Mesothelial cell of epicardium (in vitro differentiated cells): ENCODE results near the gene CEP85L. TPM values are rescaled to one million over a fixed set of nuclear protein-coding genes. Genes with fewer than 3 reads are reported as not detected.
A peak's percentile ranks its signal among the peaks of the same experiment; 100 is the strongest.

Experiments used
- DNase-seq, 2 experiments: peaks; one replicate each; pipeline ENCODE4 v3.0.0; 2021; ENCODE audit warnings: low spot score in 2 of 2; ENCODE audit not compliant: unreplicated experiment in 2 of 2
- H3K27ac Mint-ChIP-seq: 2 replicates; pipeline ENCODE4 v1.8.0; 2021; ENCODE audit warnings: mixed read lengths
- H3K27me3 Mint-ChIP-seq: 2 replicates; pipeline ENCODE4 v1.8.0; 2021; ENCODE audit warnings: low read depth, mixed read lengths
- H3K36me3 Mint-ChIP-seq: 2 replicates; pipeline ENCODE4 v1.8.0; 2021; ENCODE audit warnings: mixed read lengths
- H3K4me1 Mint-ChIP-seq: 2 replicates; pipeline ENCODE4 v1.8.0; 2021; ENCODE audit warnings: mixed read lengths
- H3K4me3 Mint-ChIP-seq: 2 replicates; pipeline ENCODE4 v1.8.0; 2021; ENCODE audit warnings: mild to moderate bottlenecking, moderate library complexity, mixed read lengths
- H3K9me3 Mint-ChIP-seq: 2 replicates; pipeline ENCODE4 v1.8.0; 2021; ENCODE audit warnings: mixed read lengths
- total RNA-seq: library from RNA; stranded (reverse); gene quantifications from 3 replicates; pipeline ENCODE4 v1.2.1, GENCODE V29; 2021
- TF ChIP-seq, protein P1 (sequence below): fragments of 200-600 bp; sonication (generic); IDR thresholded peaks from one replicate; pipeline ENCODE4 v1.5.0; 2021; ENCODE audit warnings: antibody characterized with exemption; ENCODE audit not compliant: unreplicated experiment

The CEP85L gene
- total RNA-seq, 1 donor from 2014 or later = 23.1 TPM

DNA sequence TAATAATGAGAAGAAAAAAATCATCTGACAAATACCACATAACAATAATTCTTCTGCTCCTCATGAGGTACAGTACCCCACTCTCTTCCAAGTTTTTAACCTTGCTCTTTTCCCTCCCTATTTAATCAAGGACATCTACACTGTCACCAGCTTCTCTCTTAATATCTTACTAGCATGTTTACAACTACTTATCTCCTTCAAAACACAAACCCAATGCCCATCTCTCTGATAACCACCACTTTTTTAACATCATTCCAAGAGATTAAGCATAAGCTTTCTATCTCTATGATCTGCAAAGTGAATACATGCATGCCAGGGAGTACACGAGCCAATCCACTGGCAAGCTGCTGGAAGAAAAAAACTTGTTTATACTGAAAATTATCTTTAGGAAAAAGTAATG lies 10.3 kb downstream of the CEP85L start:
- H3K27ac Mint-ChIP-seq = peak overlapping the region; percentile 5
- no peaks in the 10 kb centered on the region for H3K36me3 Mint-ChIP-seq
- H3K27me3 Mint-ChIP-seq = no peaks in the 10 kb centered on the region
- TF ChIP-seq, protein P1, sequence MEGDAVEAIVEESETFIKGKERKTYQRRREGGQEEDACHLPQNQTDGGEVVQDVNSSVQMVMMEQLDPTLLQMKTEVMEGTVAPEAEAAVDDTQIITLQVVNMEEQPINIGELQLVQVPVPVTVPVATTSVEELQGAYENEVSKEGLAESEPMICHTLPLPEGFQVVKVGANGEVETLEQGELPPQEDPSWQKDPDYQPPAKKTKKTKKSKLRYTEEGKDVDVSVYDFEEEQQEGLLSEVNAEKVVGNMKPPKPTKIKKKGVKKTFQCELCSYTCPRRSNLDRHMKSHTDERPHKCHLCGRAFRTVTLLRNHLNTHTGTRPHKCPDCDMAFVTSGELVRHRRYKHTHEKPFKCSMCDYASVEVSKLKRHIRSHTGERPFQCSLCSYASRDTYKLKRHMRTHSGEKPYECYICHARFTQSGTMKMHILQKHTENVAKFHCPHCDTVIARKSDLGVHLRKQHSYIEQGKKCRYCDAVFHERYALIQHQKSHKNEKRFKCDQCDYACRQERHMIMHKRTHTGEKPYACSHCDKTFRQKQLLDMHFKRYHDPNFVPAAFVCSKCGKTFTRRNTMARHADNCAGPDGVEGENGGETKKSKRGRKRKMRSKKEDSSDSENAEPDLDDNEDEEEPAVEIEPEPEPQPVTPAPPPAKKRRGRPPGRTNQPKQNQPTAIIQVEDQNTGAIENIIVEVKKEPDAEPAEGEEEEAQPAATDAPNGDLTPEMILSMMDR = no peak
- H3K4me3 Mint-ChIP-seq = no peak overlapping the region
- peaks cover 10% of the 10 kb centered on the region for H3K4me1 Mint-ChIP-seq
- no peak for DNase-seq
- H3K9me3 Mint-ChIP-seq = peaks cover 7% of the 10 kb centered on the region

DNA sequence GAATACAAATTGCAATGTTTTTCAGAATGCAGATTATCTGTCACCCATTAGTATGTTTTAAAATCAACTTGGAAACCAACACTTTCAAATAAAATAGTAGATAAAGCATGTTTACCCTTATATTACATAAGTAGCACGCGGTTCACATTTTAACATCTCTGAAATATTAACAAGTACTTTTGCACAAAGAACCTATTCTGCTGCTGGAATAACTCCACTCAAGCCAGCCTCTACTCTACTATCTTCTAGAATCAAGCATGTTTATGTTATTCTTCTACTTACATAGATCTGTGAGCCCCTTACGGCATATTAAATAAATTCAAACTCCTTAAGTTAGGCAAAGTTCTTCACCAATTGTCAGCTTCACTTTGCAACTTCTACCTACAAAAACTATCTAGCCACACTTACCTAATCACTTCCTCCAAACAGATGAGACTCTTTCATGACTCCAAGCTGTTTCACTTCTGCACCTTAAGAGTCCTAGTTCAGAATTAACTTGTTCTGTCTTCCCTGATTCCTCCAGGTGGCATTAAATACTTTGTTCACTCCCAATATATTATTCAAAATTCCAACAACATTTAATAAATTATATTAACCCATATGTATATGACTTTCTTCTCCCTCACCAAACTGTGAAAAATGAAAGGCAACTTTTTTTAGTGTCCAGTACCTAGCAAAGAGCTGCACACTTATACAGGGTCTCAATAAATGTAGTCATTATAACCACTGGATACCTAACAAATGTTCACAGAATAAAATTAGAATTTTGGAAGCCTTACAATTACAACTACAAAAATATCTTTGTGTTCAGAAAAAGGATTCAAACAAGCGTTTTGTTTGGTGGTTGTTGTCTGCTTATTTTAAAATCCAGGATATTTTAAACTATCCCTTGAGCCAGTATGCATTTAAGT lies 12.1 kb downstream of the CEP85L start:
- Mint-ChIP-seq H3K9me3 (peaks cover 7% of the 10 kb centered on the region), H3K27ac (no peak overlapping the region), H3K36me3 (no peaks in the 10 kb centered on the region), H3K4me1 (peaks cover 10% of the 10 kb centered on the region), H3K27me3 (no peaks in the 10 kb centered on the region), H3K4me3 (no peak overlapping the region)
- DNase-seq = no peak
- TF ChIP-seq, protein P1 = no peak

DNA sequence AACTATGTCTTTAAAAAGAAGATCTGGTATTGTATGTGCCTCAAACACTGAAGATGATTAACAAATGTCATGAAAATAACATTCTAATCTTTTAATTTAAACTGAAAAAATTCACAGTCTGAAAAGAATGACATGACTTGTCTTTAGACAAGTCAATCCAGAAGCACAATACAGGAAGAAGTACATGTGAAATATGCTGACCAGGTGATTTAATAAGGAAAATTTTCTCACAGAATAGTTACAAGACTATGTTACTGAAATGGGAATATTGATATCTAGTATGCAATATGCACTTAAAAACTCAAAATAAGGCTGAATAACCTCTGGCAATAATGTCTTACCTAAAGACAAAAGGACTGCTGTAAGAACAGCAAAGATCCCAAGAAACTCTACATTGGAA lies 13.1 kb downstream of the CEP85L start:
- no peak overlapping the region for H3K4me3 Mint-ChIP-seq
- H3K9me3 Mint-ChIP-seq = peaks cover 7% of the 10 kb centered on the region
- no peak for DNase-seq
- H3K36me3 Mint-ChIP-seq = no peaks in the 10 kb centered on the region
- TF ChIP-seq, protein P1 = no peak
- H3K4me1 Mint-ChIP-seq = peaks cover 12% of the 10 kb centered on the region
- no peaks in the 10 kb centered on the region for H3K27me3 Mint-ChIP-seq
- no peak overlapping the region for H3K27ac Mint-ChIP-seq

DNA sequence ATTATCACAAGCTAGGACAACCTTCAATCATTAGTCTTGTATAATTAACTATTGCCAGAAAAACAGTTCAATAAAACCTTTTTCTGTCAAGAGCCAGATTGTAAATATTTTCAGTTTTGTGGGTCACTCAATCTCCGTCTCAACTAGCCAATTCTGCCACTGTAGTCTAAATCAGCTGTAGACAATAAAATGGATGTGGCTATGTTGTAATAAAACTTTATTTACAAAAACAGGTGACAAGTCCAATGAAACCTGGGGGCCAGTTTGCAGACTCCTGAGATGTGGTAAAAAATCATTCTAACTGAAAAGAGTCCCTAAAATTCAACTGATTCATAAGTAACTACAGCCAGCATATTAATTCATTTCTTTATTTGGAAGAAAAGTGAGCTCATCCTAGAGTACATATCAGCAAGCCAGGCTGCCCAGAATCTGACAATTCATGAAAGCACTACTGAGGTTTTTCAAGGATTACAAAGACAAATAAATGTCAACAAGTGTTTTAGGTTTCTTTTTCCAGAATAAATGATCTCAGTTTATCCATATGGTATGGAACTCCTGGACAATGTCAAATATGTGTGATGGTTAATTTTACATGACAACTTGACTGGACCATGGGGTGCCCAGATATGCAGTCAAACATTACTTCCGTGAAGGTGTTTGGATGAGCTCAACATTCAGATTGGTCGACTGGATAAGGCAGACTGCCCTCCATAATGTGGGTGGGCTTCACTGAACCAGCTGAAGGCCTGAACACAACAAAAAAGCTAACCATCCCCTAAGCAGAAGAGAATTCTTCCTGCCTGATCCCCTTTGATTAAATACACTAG lies 15.3 kb downstream of the CEP85L start:
- no peak for DNase-seq
- TF ChIP-seq, protein P1 = no peak

DNA sequence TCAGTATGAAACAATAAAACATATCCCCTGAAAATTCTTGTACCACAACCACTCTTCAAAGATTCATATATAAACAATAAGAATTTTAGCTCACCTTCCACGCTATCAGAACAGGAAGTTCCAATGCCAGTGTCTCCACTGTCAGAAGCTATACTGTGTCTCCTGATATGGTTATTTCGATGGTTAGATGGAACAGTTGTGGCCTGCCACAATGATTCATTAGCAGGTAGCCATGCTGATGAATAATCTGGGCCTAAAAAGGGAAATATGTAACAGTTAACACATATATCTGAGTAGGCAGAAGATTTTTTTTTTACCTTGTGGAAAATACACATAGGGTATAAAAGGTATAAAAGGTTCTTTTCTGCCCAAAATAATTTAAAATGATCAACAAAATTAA lies 19.0 kb downstream of the CEP85L start:
- Mint-ChIP-seq H3K9me3 (peaks cover 24% of the 10 kb centered on the region), H3K4me1 (peaks cover 2% of the 10 kb centered on the region), H3K36me3 (peaks cover 37% of the 10 kb centered on the region), H3K27ac (no peak overlapping the region), H3K27me3 (no peaks in the 10 kb centered on the region), H3K4me3 (no peak overlapping the region)
- DNase-seq = no peak
- TF ChIP-seq, protein P1 = no peak

More for the DNA sequence above, 15.3 kb downstream of the CEP85L start:
- H3K27me3 Mint-ChIP-seq = no peaks in the 10 kb centered on the region
- H3K4me3 Mint-ChIP-seq = no peak overlapping the region
- H3K4me1 Mint-ChIP-seq = peaks cover 10% of the 10 kb centered on the region
- H3K27ac Mint-ChIP-seq = no peak overlapping the region
- peaks cover 7% of the 10 kb centered on the region for H3K9me3 Mint-ChIP-seq
- peaks cover 7% of the 10 kb centered on the region for H3K36me3 Mint-ChIP-seq
